Esophagus (tissue), 2 donors: ENCODE results near the gene RGS5. TPM values are rescaled to one million over a fixed set of nuclear protein-coding genes. Genes with fewer than 3 reads are reported as not detected.

Experiments
- H3K27ac ChIP-seq, 2 donors: one replicate each; pipeline ENCODE4 v1.5.1; 2013; ENCODE audit warnings: low read depth in 2 of 2, mild to moderate bottlenecking in 2 of 2, inconsistent platforms in 1 of 2, low read length in 1 of 2, moderate library complexity in 1 of 2
- H3K27me3 ChIP-seq, 2 donors: one replicate each; pipeline ENCODE4 v1.6.1; 2013; ENCODE audit warnings: low read length in 2 of 2, control low read depth in 1 of 2, mild to moderate bottlenecking in 1 of 2; ENCODE audit not compliant: insufficient read depth in 2 of 2, control insufficient read depth in 1 of 2
- H3K36me3 ChIP-seq, 2 donors: one replicate each; pipeline ENCODE4 v1.6.1; 2013; ENCODE audit warnings: low read length in 1 of 2; ENCODE audit not compliant: control insufficient read depth in 2 of 2, insufficient read depth in 2 of 2
- H3K4me1 ChIP-seq, 2 donors: one replicate each; pipeline ENCODE4 v1.6.1; 2013; ENCODE audit warnings: low read length in 1 of 2; ENCODE audit not compliant: control insufficient read depth in 2 of 2, insufficient read depth in 2 of 2
- H3K4me3 ChIP-seq, 2 donors: one replicate each; pipeline ENCODE4 v1.5.1; 2013; ENCODE audit warnings: low read length in 2 of 2, mild to moderate bottlenecking in 2 of 2, low read depth in 1 of 2, moderate library complexity in 1 of 2
- H3K9me3 ChIP-seq, 2 donors: one replicate each; pipeline ENCODE4 v1.6.1; 2013; ENCODE audit warnings: mild to moderate bottlenecking in 2 of 2, low read depth in 1 of 2, low read length in 1 of 2, moderate library complexity in 1 of 2; ENCODE audit not compliant: control insufficient read depth in 2 of 2, insufficient read depth in 1 of 2
- WGBS, 2 donors: extraction: QIAGEN DNeasy Blood & Tissue Kit; methylation state at CpG; one replicate each; pipeline ENCODE4 v1.1.7; 2013; 5-methylcytosine and 5-hydroxymethylcytosine counted together
- polyA plus RNA-seq, 2 donors: library from polyadenylated mRNA; stranded (reverse); fragments of 200-250 nt; gene quantifications; one replicate each; pipeline ENCODE4 v1.2.3, GENCODE V29; 2013
- donor health status: healthy with polysubstance abuse.
- donor health status: Bipolar disorder and iron deficiency.

The RGS5 gene
- polyA plus RNA-seq, 2 donors, result 7.1 to 10.8 TPM

GRCh38 chr1:163162381-163162914, 40.3 kb downstream of the RGS5 start:
- Histone ChIP-seq H3K27me3 (no peaks in the 10 kb centered on the region), H3K4me1 (no peaks in the 10 kb centered on the region), H3K27ac (no peak overlapping the region), H3K4me3 (no peak overlapping the region), H3K9me3 (no peaks in the 10 kb centered on the region), H3K36me3 (no peaks in the 10 kb centered on the region)
- WGBS, 2 donors, result 63 to 75% methylated on average over 6 of the region's 6 CpGs

- Histone ChIP-seq H3K36me3 (no peaks in the 10 kb centered on the region), H3K4me1 (no peaks in the 10 kb centered on the region), H3K9me3 (no peaks in the 10 kb centered on the region), H3K4me3 (no peak overlapping the region), H3K27ac (no peak overlapping the region), H3K27me3 (no peaks in the 10 kb centered on the region)
- WGBS, 2 donors, result 78 to 82% methylated on average over 5 of the region's 5 CpGs
These were observed 40.9 kb downstream of the RGS5 start for GRCh38 chr1:163161841-163162240.

GRCh38 chr1:163161337-163161736, 41.4 kb downstream of the RGS5 start:
- no peak overlapping the region for H3K27ac ChIP-seq
- H3K36me3 ChIP-seq, result no peaks in the 10 kb centered on the region
- 78% methylated on average over 2 of the region's 2 CpGs for WGBS, 2 donors
- H3K4me1 ChIP-seq, result no peaks in the 10 kb centered on the region
- H3K4me3 ChIP-seq, result no peak overlapping the region
- H3K27me3 ChIP-seq, result no peaks in the 10 kb centered on the region
- no peaks in the 10 kb centered on the region for H3K9me3 ChIP-seq

GRCh38 chr1:163155606-163156005, 47.1 kb downstream of the RGS5 start:
- no peaks in the 10 kb centered on the region for H3K27me3 ChIP-seq
- no peak overlapping the region for H3K27ac ChIP-seq
- no peak overlapping the region for H3K4me3 ChIP-seq
- 86 to 92% methylated on average over 5 of the region's 5 CpGs for WGBS, 2 donors
- H3K9me3 ChIP-seq, result no peaks in the 10 kb centered on the region
- no peaks in the 10 kb centered on the region for H3K4me1 ChIP-seq
- peaks cover 0 to 4% of the 10 kb centered on the region in 2 donors for H3K36me3 ChIP-seq

GRCh38 chr1:163148911-163149310, 53.8 kb downstream of the RGS5 start:
- no peak overlapping the region for H3K4me3 ChIP-seq
- H3K36me3 ChIP-seq, result peaks cover 0 to 4% of the 10 kb centered on the region in 2 donors
- 82 to 89% methylated on average over 2 of the region's 2 CpGs for WGBS, 2 donors
- H3K4me1 ChIP-seq, result no peaks in the 10 kb centered on the region
- no peaks in the 10 kb centered on the region for H3K9me3 ChIP-seq
- H3K27ac ChIP-seq, result no peak overlapping the region
- no peaks in the 10 kb centered on the region for H3K27me3 ChIP-seq

- no peaks in the 10 kb centered on the region for H3K9me3 ChIP-seq
- no peaks in the 10 kb centered on the region for H3K4me1 ChIP-seq
- H3K27ac ChIP-seq, result no peak overlapping the region
- WGBS, 2 donors, result 87 to 94% methylated on average over 3 of the region's 3 CpGs
- no peak overlapping the region for H3K4me3 ChIP-seq
- H3K36me3 ChIP-seq, result peaks cover 0 to under 1% of the 10 kb centered on the region in 2 donors
- H3K27me3 ChIP-seq, result no peaks in the 10 kb centered on the region
These were observed 55.7 kb downstream of the RGS5 start for GRCh38 chr1:163147019-163147418.

DNA sequence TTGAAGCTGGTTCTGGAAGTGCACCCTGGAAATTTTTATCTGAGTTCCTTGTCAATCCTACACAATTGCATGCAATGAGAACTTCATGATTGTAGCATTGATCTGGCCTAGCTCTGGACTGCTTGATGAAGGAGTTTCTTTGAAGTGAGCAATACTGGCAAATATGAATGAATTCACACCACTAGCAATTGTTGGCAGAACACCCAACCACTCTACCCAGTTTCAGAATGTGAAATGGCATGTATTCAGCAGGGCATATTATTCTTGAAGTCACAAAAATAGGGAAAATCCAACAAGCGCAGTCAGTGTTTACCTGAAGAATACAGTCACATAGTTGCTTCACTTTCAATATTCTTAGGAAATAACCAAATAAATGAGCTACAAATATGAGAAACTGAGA, 57.3 kb downstream of the RGS5 start:
- no peaks in the 10 kb centered on the region for H3K27me3 ChIP-seq
- no peak overlapping the region for H3K27ac ChIP-seq
- no peaks in the 10 kb centered on the region for H3K9me3 ChIP-seq
- WGBS, 2 donors, result 85 to 92% methylated on average over 1 of the region's 1 CpG
- H3K4me3 ChIP-seq, result no peak overlapping the region
- H3K4me1 ChIP-seq, result no peaks in the 10 kb centered on the region
- no peaks in the 10 kb centered on the region for H3K36me3 ChIP-seq

GRCh38 chr1:163144418-163144817, 58.3 kb downstream of the RGS5 start:
- Histone ChIP-seq H3K4me3 (no peak overlapping the region), H3K36me3 (no peaks in the 10 kb centered on the region), H3K27ac (no peak overlapping the region), H3K9me3 (no peaks in the 10 kb centered on the region), H3K4me1 (no peaks in the 10 kb centered on the region), H3K27me3 (no peaks in the 10 kb centered on the region)
- WGBS, 2 donors, result 65 to 69% methylated on average over 3 of the region's 3 CpGs

GRCh38 chr1:163142152-163142551, 60.6 kb downstream of the RGS5 start:
- 73 to 75% methylated on average over 2 of the region's 2 CpGs for WGBS, 2 donors
- no peaks in the 10 kb centered on the region for H3K36me3 ChIP-seq
- no peaks in the 10 kb centered on the region for H3K9me3 ChIP-seq
- no peak overlapping the region for H3K27ac ChIP-seq
- H3K4me3 ChIP-seq, result no peak overlapping the region
- H3K4me1 ChIP-seq, result no peaks in the 10 kb centered on the region
- no peaks in the 10 kb centered on the region for H3K27me3 ChIP-seq

DNA sequence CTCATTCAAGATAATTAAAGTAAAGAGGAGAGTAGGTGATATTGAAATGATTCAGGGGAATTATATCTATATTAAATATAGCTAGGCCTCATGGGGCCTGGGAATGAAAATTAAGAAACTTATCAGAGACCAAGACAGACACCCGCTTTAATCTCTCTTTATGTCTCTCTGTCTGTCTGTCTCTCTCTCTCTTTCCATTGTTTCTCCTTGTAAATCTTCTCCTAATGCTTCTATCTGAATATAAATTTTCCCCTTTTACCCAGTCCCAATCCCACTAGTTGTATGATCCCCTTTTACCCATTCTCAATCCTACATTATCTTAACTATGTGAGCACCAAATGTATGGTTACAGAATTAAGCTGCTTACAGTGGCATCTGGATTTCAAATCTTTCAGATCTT, 61.2 kb downstream of the RGS5 start:
- 95 to 96% methylated on average over 1 of the region's 1 CpG for WGBS, 2 donors
- H3K36me3 ChIP-seq, result no peaks in the 10 kb centered on the region
- no peaks in the 10 kb centered on the region for H3K9me3 ChIP-seq
- H3K27me3 ChIP-seq, result no peaks in the 10 kb centered on the region
- no peak overlapping the region for H3K4me3 ChIP-seq
- H3K27ac ChIP-seq, result no peak overlapping the region
- H3K4me1 ChIP-seq, result no peaks in the 10 kb centered on the region
